ENCODE results near the gene ZFHX3. TPM values are rescaled to one million over a fixed set of nuclear protein-coding genes. Genes with fewer than 3 reads are reported as not detected.

The ZFHX3 gene
- polyA plus RNA-seq, 1 donor (not counting 4 experiments of a cell fraction or from before 2014, with no cell fraction given) = 1.2 TPM

GRCh38 chr16:73089420-73089819 lies 41.5 kb upstream of the ZFHX3 start:
- no peak for FAIRE-seq
- dilution Hi-C loops (cut with MboI; ENCODE audit: extremely low pct_ligation_motif_present, low sequenced_read_pairs) = no loop called here
- H3K27me3 ChIP-seq (ENCODE audit: control insufficient read depth, extremely low read depth, insufficient read depth, low read length) = no peaks in the 10 kb centered on the region
- no peak overlapping the region for H3K4me3 ChIP-seq (ENCODE audit: control insufficient read depth in 2 of 3, extremely low read depth in 1 of 3, insufficient read depth in 2 of 3, low read depth in 1 of 3, low read length in 3 of 3)
- H3K4me2 ChIP-seq (ENCODE audit: control insufficient read depth, extremely low read depth, insufficient read depth, low read depth, low read length) = no peak overlapping the region
- no peaks in the 10 kb centered on the region for H3K4me1 ChIP-seq (ENCODE audit: control insufficient read depth, extremely low read depth, insufficient read depth, low read length)
- H3K36me3 ChIP-seq (ENCODE audit: control insufficient read depth in 2 of 2, extremely low read depth in 1 of 2, insufficient read depth in 2 of 2, low read length in 2 of 2) = no peaks in the 10 kb centered on the region
- no peak for DNase-seq (ENCODE audit: low read depth, low spot score)
- H4K20me1 ChIP-seq (ENCODE audit: control insufficient read depth, extremely low read depth, insufficient read depth, low read length) = no peaks in the 10 kb centered on the region
- TF ChIP-seq EZH2 (IDR thresholded peaks at IDR 0.05; ENCODE audit: low read length) = no peak
- TF ChIP-seq CTCF (optimal IDR thresholded peaks at IDR 0.05 in 1 of 3, IDR thresholded peaks at IDR 0.05 in 1 of 3, conservative IDR thresholded peaks at IDR 0.05 in 1 of 3; ENCODE audit: extremely low read depth in 1 of 3, insufficient read depth in 2 of 3, low read length in 3 of 3) = no peak
- no peaks in the 10 kb centered on the region for H3K9me3 ChIP-seq (ENCODE audit: control insufficient read depth, low read depth, low read length)
- no peaks in the 10 kb centered on the region for H3K9me1 ChIP-seq (ENCODE audit: control insufficient read depth, extremely low read depth, insufficient read depth, low read length)
- no peak overlapping the region for H2AFZ ChIP-seq (ENCODE audit: control insufficient read depth, low read length)
- H3K9ac ChIP-seq (ENCODE audit: control insufficient read depth, extremely low read depth, insufficient read depth, low read length) = no peak overlapping the region
- H3K79me2 ChIP-seq (ENCODE audit: control insufficient read depth, insufficient read depth, low read length) = no peaks in the 10 kb centered on the region
- no peak overlapping the region for H3K27ac ChIP-seq (ENCODE audit: control insufficient read depth, insufficient read depth, low read length)

DNA sequence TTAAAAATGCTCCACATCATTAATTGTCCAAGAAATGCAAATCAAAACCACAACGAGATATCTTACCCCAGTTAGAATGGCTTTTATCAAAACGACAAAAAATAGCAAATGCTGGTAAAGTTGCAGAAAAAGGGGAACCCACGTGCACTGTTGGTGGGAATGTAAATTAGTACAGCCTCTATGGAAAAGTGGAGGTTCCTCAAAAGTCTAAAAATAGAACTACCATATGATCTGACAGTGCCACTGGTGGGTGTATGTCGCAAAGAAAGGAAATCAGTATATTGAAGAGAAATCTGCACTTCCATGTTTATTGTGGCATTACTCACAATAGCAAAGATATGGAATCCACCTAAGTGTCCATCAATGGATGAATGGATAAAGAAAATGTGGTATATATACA lies 38.2 kb upstream of the ZFHX3 start:
- Histone ChIP-seq H3K27ac (ENCODE audit: control insufficient read depth, insufficient read depth, low read length) (no peak overlapping the region), H3K79me2 (ENCODE audit: control insufficient read depth, insufficient read depth, low read length) (no peaks in the 10 kb centered on the region), H4K20me1 (ENCODE audit: control insufficient read depth, extremely low read depth, insufficient read depth, low read length) (no peaks in the 10 kb centered on the region), H3K9me1 (ENCODE audit: control insufficient read depth, extremely low read depth, insufficient read depth, low read length) (no peaks in the 10 kb centered on the region), H3K27me3 (ENCODE audit: control insufficient read depth, extremely low read depth, insufficient read depth, low read length) (no peaks in the 10 kb centered on the region), H3K36me3 (ENCODE audit: control insufficient read depth in 2 of 2, extremely low read depth in 1 of 2, insufficient read depth in 2 of 2, low read length in 2 of 2) (no peaks in the 10 kb centered on the region), H3K4me1 (ENCODE audit: control insufficient read depth, extremely low read depth, insufficient read depth, low read length) (no peaks in the 10 kb centered on the region), H3K4me3 (ENCODE audit: control insufficient read depth in 2 of 3, extremely low read depth in 1 of 3, insufficient read depth in 2 of 3, low read depth in 1 of 3, low read length in 3 of 3) (no peak overlapping the region), H3K4me2 (ENCODE audit: control insufficient read depth, extremely low read depth, insufficient read depth, low read depth, low read length) (no peak overlapping the region), H3K9me3 (ENCODE audit: control insufficient read depth, low read depth, low read length) (no peaks in the 10 kb centered on the region), H3K9ac (ENCODE audit: control insufficient read depth, extremely low read depth, insufficient read depth, low read length) (no peak overlapping the region), H2AFZ (ENCODE audit: control insufficient read depth, low read length) (no peak overlapping the region)
- no peak for TF ChIP-seq CTCF (optimal IDR thresholded peaks at IDR 0.05 in 1 of 3, IDR thresholded peaks at IDR 0.05 in 1 of 3, conservative IDR thresholded peaks at IDR 0.05 in 1 of 3; ENCODE audit: extremely low read depth in 1 of 3, insufficient read depth in 2 of 3, low read length in 3 of 3)
- no peak for TF ChIP-seq EZH2 (IDR thresholded peaks at IDR 0.05; ENCODE audit: low read length)
- FAIRE-seq (no peak), DNase-seq (ENCODE audit: low read depth, low spot score) (no peak)
- dilution Hi-C loops (cut with MboI; ENCODE audit: extremely low pct_ligation_motif_present, low sequenced_read_pairs) = no loop called here
